GM19463 (cell line): ENCODE data around the gene DUSP8.
A peak's percentile ranks its signal among the peaks of the same experiment; 100 is the strongest.
"Not testable (repeated sequence)": the region's sequence is repeated elsewhere in the genome, so short reads cannot be mapped to it uniquely, and the experiment has no call there.

Experiments used
- ATAC-seq: cut with Tn5 transposase; IDR thresholded peaks from one replicate; pipeline ENCODE4 v1.9.1; 2021; ENCODE audit warnings: mild to moderate bottlenecking, moderate library complexity; ENCODE audit not compliant: unreplicated experiment

The DUSP8 gene

GRCh38 chr11:1589996-1590395 is 17.9 kb upstream of the DUSP8 start:
- no peak for ATAC-seq

GRCh38 chr11:1589191-1589963 is 17.3 kb upstream of the DUSP8 start:
- not testable (repeated sequence) for ATAC-seq

- no peak for ATAC-seq
Measured at GRCh38 chr11:1586699-1587098, 14.6 kb upstream of the DUSP8 start.

GRCh38 chr11:1584661-1585370 is 12.7 kb upstream of the DUSP8 start, which contains the start of gene KRTAP5-1:
Gene KRTAP5-1 (minus strand): TSS chr11:1585283. CDS start chr11:1585249, 34 bp downstream.
- ATAC-seq, result not testable (repeated sequence)

GRCh38 chr11:1582909-1583308 is 10.8 kb upstream of the DUSP8 start:
- not testable (repeated sequence) for ATAC-seq

GRCh38 chr11:1581976-1582375 is 9.9 kb upstream of the DUSP8 start:
- no peak for ATAC-seq

- no peak for ATAC-seq
Measured at GRCh38 chr11:1576825-1577224, 4.8 kb upstream of the DUSP8 start.

GRCh38 chr11:1575756-1576155 is 3.7 kb upstream of the DUSP8 start:
- ATAC-seq, result not testable (repeated sequence)

GRCh38 chr11:1574933-1575242 is 2.8 kb upstream of the DUSP8 start:
- ATAC-seq, result no peak

GRCh38 chr11:1574238-1574932 is 2.3 kb upstream of the DUSP8 start:
- ATAC-seq, result peak; percentile 41

GRCh38 chr11:1573903-1574237 is 1.8 kb upstream of the DUSP8 start:
- ATAC-seq, result no peak

- no peak for ATAC-seq
Measured at GRCh38 chr11:1573077-1573902, 1.2 kb upstream of the DUSP8 start.

- no peak for ATAC-seq
Measured at GRCh38 chr11:1571760-1572196, 293 bp downstream of the DUSP8 start.

GRCh38 chr11:1570896-1571759 is 943 bp downstream of the DUSP8 start:
- no peak for ATAC-seq

GRCh38 chr11:1570531-1570895 is 1.6 kb downstream of the DUSP8 start:
- ATAC-seq, result no peak

GRCh38 chr11:1570001-1570453 is 2.0 kb downstream of the DUSP8 start:
- ATAC-seq, result no peak

- ATAC-seq, result no peak
Measured at GRCh38 chr11:1569251-1569780, 2.8 kb downstream of the DUSP8 start.

GRCh38 chr11:1568441-1568911 is 3.6 kb downstream of the DUSP8 start:
- ATAC-seq, result no peak

- ATAC-seq, result no peak
Measured at GRCh38 chr11:1567721-1568100, 4.4 kb downstream of the DUSP8 start.
